Keratinocyte (primary cell): ENCODE data around the gene HOXD11. TPM values are rescaled to one million over a fixed set of nuclear protein-coding genes. Genes with fewer than 3 reads are reported as not detected.
A peak's percentile ranks its signal among the peaks of the same experiment; 100 is the strongest.

Source experiments
- DNase-seq: peaks from one replicate; pipeline ENCODE4 v3.0.0-alpha.2; 2011; ENCODE audit warnings: low read depth, missing footprints, low spot score
- FAIRE-seq: peaks from 2 replicates; lab custom pipeline; 2011; peaks lifted over from hg19 to GRCh38; lab: Jason Lieb, UNC
- H2AFZ ChIP-seq: 2 replicates; pipeline ENCODE4 v1.6.0; 2012; ENCODE audit warnings: low read length, control low read depth, inconsistent platforms; ENCODE audit not compliant: control insufficient read depth
- H3K27ac ChIP-seq: 2 replicates; pipeline ENCODE4 v1.5.1; 2011; ENCODE audit warnings: low read length; ENCODE audit not compliant: control insufficient read depth, insufficient read depth
- H3K27me3 ChIP-seq: 3 replicates; pipeline ENCODE4 v1.6.0; 2011; ENCODE audit warnings: low read length; ENCODE audit not compliant: control insufficient read depth, insufficient read depth; ENCODE audit errors: extremely low read depth
- H3K36me3 ChIP-seq, 2 experiments: 2 replicates in 1 of 2; 3 replicates in 1 of 2; pipeline ENCODE4 v1.5.1; 2011; ENCODE audit warnings: low read length in 2 of 2, mild to moderate bottlenecking in 1 of 2; ENCODE audit not compliant: control insufficient read depth in 2 of 2, insufficient read depth in 2 of 2; ENCODE audit errors: extremely low read depth in 1 of 2
- H3K4me1 ChIP-seq: 3 replicates; pipeline ENCODE4 v1.5.1; 2011; ENCODE audit warnings: low read length; ENCODE audit not compliant: control insufficient read depth, insufficient read depth; ENCODE audit errors: extremely low read depth
- H3K4me2 ChIP-seq: 3 replicates; pipeline ENCODE4 v1.6.0; 2011; ENCODE audit warnings: low read depth, low read length; ENCODE audit not compliant: control insufficient read depth, insufficient read depth; ENCODE audit errors: extremely low read depth
- H3K4me3 ChIP-seq, 3 experiments: fragments of 200-600 bp in 1 of 3; sonication (generic) in 1 of 3; 2 replicates in 2 of 3; 3 replicates in 1 of 3; pipeline ENCODE4 v1.5.1; 2011 to 2016; ENCODE audit warnings: low read length in 3 of 3, mild to moderate bottlenecking in 3 of 3, control low read depth in 2 of 3, inconsistent platforms in 1 of 3, low read depth in 1 of 3, mixed read lengths in 1 of 3, mixed run types in 1 of 3, moderate library complexity in 1 of 3; ENCODE audit not compliant: control insufficient read depth in 2 of 3, insufficient read depth in 2 of 3; ENCODE audit errors: extremely low read depth in 1 of 3
- H3K79me2 ChIP-seq: 2 replicates; pipeline ENCODE4 v1.6.0; 2012; ENCODE audit warnings: low read length; ENCODE audit not compliant: control insufficient read depth, insufficient read depth
- H3K9ac ChIP-seq: 3 replicates; pipeline ENCODE4 v1.6.0; 2011; ENCODE audit warnings: low read length; ENCODE audit not compliant: control insufficient read depth, insufficient read depth; ENCODE audit errors: extremely low read depth
- H3K9me1 ChIP-seq: 3 replicates; pipeline ENCODE4 v1.6.0; 2011; ENCODE audit warnings: low read length; ENCODE audit not compliant: control insufficient read depth, insufficient read depth; ENCODE audit errors: extremely low read depth
- H3K9me3 ChIP-seq: 2 replicates; pipeline ENCODE4 v1.5.1; 2012; ENCODE audit warnings: low read depth, low read length; ENCODE audit not compliant: control insufficient read depth
- H4K20me1 ChIP-seq: 3 replicates; pipeline ENCODE4 v1.6.0; 2011; ENCODE audit warnings: low read length; ENCODE audit not compliant: control insufficient read depth, insufficient read depth; ENCODE audit errors: extremely low read depth
- EZH2 ChIP-seq: IDR thresholded peaks from one replicate; pipeline ENCODE4 v1.6.1; 2012; ENCODE audit warnings: inconsistent platforms, mild to moderate bottlenecking, low read length, moderate library complexity
- dilution Hi-C: fragments of 300-500 bp; cut with MboI; formaldehyde crosslinking; loops from one replicate; pipeline ENCODE4 v1.7.0; 2020; ENCODE audit warnings: low sequenced_read_pairs; ENCODE audit not compliant: extremely low pct_ligation_motif_present
- polyA plus RNA-seq, 5 experiments: library from polyadenylated mRNA; depleted of rRNA in 3 of 5; stranded (reverse) in 3 of 5; stranded (forward) in 1 of 5; unstranded in 1 of 5; fragments of >200 nt; gene quantifications; 1 replicate in 1 of 5; 2 replicates in 3 of 5; 3 replicates in 1 of 5; pipeline versions ENCODE4 v1.2.1 to v1.2.3, GENCODE V29; 2011 to 2012; ENCODE audit warnings: missing spikeins in 2 of 5, low read depth in 1 of 5, low replicate concordance in 1 of 5
- TF ChIP-seq, protein P1 (sequence below), 3 experiments: IDR thresholded peaks in 1 of 3; conservative IDR thresholded peaks in 1 of 3; optimal IDR thresholded peaks in 1 of 3; 2 replicates in 2 of 3; 3 replicates in 1 of 3; pipeline versions ENCODE3 to v1.5.1; 2011; ENCODE audit warnings: low read length in 3 of 3, mild to moderate bottlenecking in 3 of 3, moderate library complexity in 2 of 3, control low read depth in 1 of 3, inconsistent platforms in 1 of 3; ENCODE audit not compliant: insufficient read depth in 2 of 3; ENCODE audit errors: extremely low read depth in 1 of 3

The HOXD11 gene
- polyA plus RNA-seq, 1 donor (not counting 4 experiments of a cell fraction or from before 2014, with no cell fraction given), result not detected

DNA sequence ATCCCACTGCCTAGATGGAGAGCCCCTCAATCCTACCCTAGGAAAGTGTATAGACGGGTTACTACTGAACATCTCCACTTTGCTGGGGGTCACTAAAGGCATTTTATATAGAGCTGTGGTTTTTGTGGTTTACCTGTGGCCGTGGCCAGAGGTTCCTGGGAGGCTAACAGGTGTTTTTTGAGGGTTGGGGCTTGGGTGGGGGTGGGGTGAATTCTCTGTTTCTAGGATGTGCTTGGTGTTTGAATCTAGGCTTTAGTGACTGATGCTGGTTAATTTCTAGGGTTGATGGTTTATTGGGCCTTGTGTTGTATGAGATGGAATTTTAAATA, 30.1 kb downstream of the HOXD11 start:
- no peaks in the 10 kb centered on the region for H3K9me1 ChIP-seq
- no peak overlapping the region for H3K27ac ChIP-seq
- no peak for FAIRE-seq
- no peak overlapping the region for H3K4me2 ChIP-seq
- no peak overlapping the region for H2AFZ ChIP-seq
- H3K79me2 ChIP-seq, result no peaks in the 10 kb centered on the region
- H3K4me3 ChIP-seq, result no peak overlapping the region
- H4K20me1 ChIP-seq, result no peaks in the 10 kb centered on the region
- peaks cover 8% of the 10 kb centered on the region for H3K9me3 ChIP-seq
- H3K9ac ChIP-seq, result no peak overlapping the region
- no peaks in the 10 kb centered on the region for H3K36me3 ChIP-seq
- DNase-seq, result no peak
- peaks cover 91% of the 10 kb centered on the region for H3K27me3 ChIP-seq
- dilution Hi-C loops, result no loop called here
- TF ChIP-seq, protein P1, sequence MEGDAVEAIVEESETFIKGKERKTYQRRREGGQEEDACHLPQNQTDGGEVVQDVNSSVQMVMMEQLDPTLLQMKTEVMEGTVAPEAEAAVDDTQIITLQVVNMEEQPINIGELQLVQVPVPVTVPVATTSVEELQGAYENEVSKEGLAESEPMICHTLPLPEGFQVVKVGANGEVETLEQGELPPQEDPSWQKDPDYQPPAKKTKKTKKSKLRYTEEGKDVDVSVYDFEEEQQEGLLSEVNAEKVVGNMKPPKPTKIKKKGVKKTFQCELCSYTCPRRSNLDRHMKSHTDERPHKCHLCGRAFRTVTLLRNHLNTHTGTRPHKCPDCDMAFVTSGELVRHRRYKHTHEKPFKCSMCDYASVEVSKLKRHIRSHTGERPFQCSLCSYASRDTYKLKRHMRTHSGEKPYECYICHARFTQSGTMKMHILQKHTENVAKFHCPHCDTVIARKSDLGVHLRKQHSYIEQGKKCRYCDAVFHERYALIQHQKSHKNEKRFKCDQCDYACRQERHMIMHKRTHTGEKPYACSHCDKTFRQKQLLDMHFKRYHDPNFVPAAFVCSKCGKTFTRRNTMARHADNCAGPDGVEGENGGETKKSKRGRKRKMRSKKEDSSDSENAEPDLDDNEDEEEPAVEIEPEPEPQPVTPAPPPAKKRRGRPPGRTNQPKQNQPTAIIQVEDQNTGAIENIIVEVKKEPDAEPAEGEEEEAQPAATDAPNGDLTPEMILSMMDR (optimal IDR thresholded peaks at IDR 0.05 in 1 of 3, IDR thresholded peaks at IDR 0.05 in 1 of 3, conservative IDR thresholded peaks at IDR 0.05 in 1 of 3; ENCODE audit: extremely low read depth in 1 of 3, insufficient read depth in 2 of 3, low read length in 3 of 3), result no peak
- TF ChIP-seq EZH2, result peak; percentile 73
- H3K4me1 ChIP-seq, result no peaks in the 10 kb centered on the region

DNA sequence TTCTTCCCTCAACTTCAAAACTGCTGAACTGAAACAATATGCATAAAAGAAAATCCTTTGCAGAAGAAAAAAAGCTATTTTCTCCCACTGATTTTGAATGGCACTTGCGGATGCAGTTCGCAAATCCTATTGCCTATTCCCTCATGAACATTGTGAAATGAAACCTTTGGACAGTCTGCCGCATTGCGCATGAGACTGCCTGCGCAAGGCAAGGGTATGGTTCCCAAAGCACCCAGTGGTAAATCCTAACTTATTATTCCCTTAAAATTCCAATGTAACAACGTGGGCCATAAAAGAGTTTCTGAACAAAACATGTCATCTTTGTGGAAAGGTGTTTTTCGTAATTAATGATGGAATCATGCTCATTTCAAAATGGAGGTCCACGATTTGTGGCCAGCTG, 30.8 kb downstream of the HOXD11 start:
- H3K9ac ChIP-seq, result no peak overlapping the region
- no peak for FAIRE-seq
- dilution Hi-C loops, result no loop called here
- H3K4me2 ChIP-seq, result no peak overlapping the region
- no peaks in the 10 kb centered on the region for H3K9me1 ChIP-seq
- no peaks in the 10 kb centered on the region for H3K79me2 ChIP-seq
- no peak overlapping the region for H3K4me3 ChIP-seq
- no peak for DNase-seq
- TF ChIP-seq EZH2, result no peak
- TF ChIP-seq, protein P1 (optimal IDR thresholded peaks at IDR 0.05 in 1 of 3, IDR thresholded peaks at IDR 0.05 in 1 of 3, conservative IDR thresholded peaks at IDR 0.05 in 1 of 3; ENCODE audit: extremely low read depth in 1 of 3, insufficient read depth in 2 of 3, low read length in 3 of 3), result no peak
- no peak overlapping the region for H2AFZ ChIP-seq
- no peaks in the 10 kb centered on the region for H4K20me1 ChIP-seq
- H3K27me3 ChIP-seq, result peaks cover 87% of the 10 kb centered on the region
- no peak overlapping the region for H3K27ac ChIP-seq
- H3K9me3 ChIP-seq, result peaks cover 8% of the 10 kb centered on the region
- H3K4me1 ChIP-seq, result no peaks in the 10 kb centered on the region
- no peaks in the 10 kb centered on the region for H3K36me3 ChIP-seq
